Endothelial cell of umbilical vein (primary cell): ENCODE data around the gene KRT79. TPM values are rescaled to one million over a fixed set of nuclear protein-coding genes. Genes with fewer than 3 reads are reported as not detected.

ENCODE experiments used
- BruUV-seq: library from RNA; stranded (reverse); fragments of 400-500 nt; replicated peaks from 2 replicates; lab custom pipeline; 2021; lab: Mats Ljungman, UMichigan
- CTCF ChIA-PET: fragments of 300-600, 350-600 bp; sonication (Branson Sonifier 250); formaldehyde crosslinking; loops from one replicate; lab custom pipeline; 2021; ENCODE audit warnings: antibody characterized with exemption, inconsistent platforms; lab: Charles Lee
- POLR2A ChIA-PET: fragments of 300-600, 350-600 bp; sonication (Branson Sonifier 250); formaldehyde crosslinking; loops from one replicate; lab custom pipeline; 2021; ENCODE audit warnings: antibody characterized with exemption, inconsistent platforms; lab: Charles Lee
- DNase-seq: peaks from one replicate; pipeline ENCODE4 v3.0.0-alpha.2; 2011; ENCODE audit warnings: low read depth, low spot score
- FAIRE-seq: peaks from 2 replicates; lab custom pipeline; 2011; peaks lifted over from hg19 to GRCh38; lab: Jason Lieb, UNC
- H2AFZ ChIP-seq: 2 replicates; pipeline ENCODE4 v1.6.0; 2012; ENCODE audit warnings: low read depth, low read length, control low read depth, inconsistent platforms
- H3K27ac ChIP-seq: 2 replicates; pipeline ENCODE4 v1.5.1; 2011; ENCODE audit warnings: low read depth, mild to moderate bottlenecking, control low read depth, low read length, moderate library complexity; ENCODE audit not compliant: insufficient read depth
- H3K27me3 ChIP-seq, 2 experiments: 2 replicates each; pipeline versions ENCODE4 v1.6.0 to v1.6.1; 2011; ENCODE audit warnings: low read length in 2 of 2, mixed read lengths in 1 of 2; ENCODE audit not compliant: control insufficient read depth in 2 of 2, insufficient read depth in 2 of 2
- H3K36me3 ChIP-seq, 2 experiments: 2 replicates in 1 of 2; 3 replicates in 1 of 2; pipeline ENCODE4 v1.5.1; 2011; ENCODE audit warnings: low read length in 2 of 2, mild to moderate bottlenecking in 1 of 2, moderate library complexity in 1 of 2; ENCODE audit not compliant: control insufficient read depth in 2 of 2, insufficient read depth in 2 of 2; ENCODE audit errors: extremely low read depth in 1 of 2
- H3K4me1 ChIP-seq: 3 replicates; pipeline ENCODE4 v1.5.1; 2011; ENCODE audit warnings: mild to moderate bottlenecking, low read length; ENCODE audit not compliant: control insufficient read depth, insufficient read depth; ENCODE audit errors: extremely low read depth
- H3K4me2 ChIP-seq: 2 replicates; pipeline ENCODE4 v1.6.1; 2011; ENCODE audit warnings: low read length, control low read depth, mixed read lengths; ENCODE audit not compliant: insufficient read depth
- H3K4me3 ChIP-seq, 3 experiments: fragments of 200-600 bp in 1 of 3; sonication (generic), shearing (Covaris generic) in 1 of 3; replicated peaks in 1 of 3; 2 replicates each; pipeline ENCODE4 v1.5.1; 2011 to 2016; ENCODE audit warnings: control low read depth in 3 of 3, low read length in 3 of 3, mild to moderate bottlenecking in 2 of 3, inconsistent platforms in 1 of 3, low read depth in 1 of 3, moderate library complexity in 1 of 3; ENCODE audit not compliant: insufficient read depth in 1 of 3
- H3K79me2 ChIP-seq: 2 replicates; pipeline ENCODE4 v1.6.0; 2012; ENCODE audit warnings: low read length, inconsistent platforms; ENCODE audit not compliant: control insufficient read depth, insufficient read depth
- H3K9ac ChIP-seq: replicated peaks from 2 replicates; pipeline ENCODE3; 2011; ENCODE audit warnings: low read length, control low read depth; ENCODE audit not compliant: insufficient read depth; ENCODE audit errors: extremely low read depth
- H3K9me1 ChIP-seq: replicated peaks from 3 replicates; pipeline ENCODE4 v1.6.0; 2011; ENCODE audit warnings: mild to moderate bottlenecking, low read length; ENCODE audit not compliant: control insufficient read depth, insufficient read depth; ENCODE audit errors: extremely low read depth
- H3K9me3 ChIP-seq: replicated peaks from 2 replicates; pipeline ENCODE4 v1.5.1; 2012; ENCODE audit warnings: low read length, inconsistent platforms; ENCODE audit not compliant: control insufficient read depth, insufficient read depth
- H4K20me1 ChIP-seq: replicated peaks from 2 replicates; pipeline ENCODE3; 2011; ENCODE audit warnings: mild to moderate bottlenecking, low read length; ENCODE audit not compliant: control insufficient read depth, insufficient read depth; ENCODE audit errors: extremely low read depth
- EZH2 ChIP-seq: IDR thresholded peaks from 2 replicates; pipeline ENCODE4 v1.6.1; 2012; ENCODE audit warnings: borderline replicate concordance, low read depth, mild to moderate bottlenecking, moderate library complexity, low read length, inconsistent platforms; ENCODE audit not compliant: severe bottlenecking
- FOS ChIP-seq: IDR thresholded peaks from 2 replicates; pipeline ENCODE4 v1.6.1; 2011; ENCODE audit warnings: mild to moderate bottlenecking, low read length, moderate library complexity, borderline replicate concordance; ENCODE audit not compliant: insufficient read depth
- GATA2 ChIP-seq: IDR thresholded peaks from 2 replicates; pipeline ENCODE4 v1.7.0; 2011; ENCODE audit warnings: low read depth, mild to moderate bottlenecking, moderate library complexity, mixed read lengths, low read length; ENCODE audit not compliant: insufficient read length, insufficient read depth
- JUN ChIP-seq: IDR thresholded peaks from 2 replicates; pipeline ENCODE4 v1.6.1; 2011; ENCODE audit warnings: borderline replicate concordance, low read depth; ENCODE audit not compliant: insufficient read length, insufficient read depth
- MYC ChIP-seq: IDR thresholded peaks from one replicate; pipeline ENCODE4 v1.6.1; 2011; ENCODE audit warnings: mild to moderate bottlenecking, low read depth, low read length
- POLR2A ChIP-seq: IDR thresholded peaks from 2 replicates; pipeline ENCODE4 v1.6.1; 2012; ENCODE audit warnings: low read depth, mild to moderate bottlenecking, control low read depth, low read length
- POLR2AphosphoS5 ChIP-seq: IDR thresholded peaks from 2 replicates; pipeline ENCODE4 v1.6.1; 2012; ENCODE audit warnings: low read depth, mild to moderate bottlenecking, control low read depth, low read length, moderate library complexity; ENCODE audit not compliant: insufficient read depth
- dilution Hi-C: fragments of 300-500 bp; cut with MboI; formaldehyde crosslinking; loops from one replicate; pipeline ENCODE4 v1.15.0; 2019; ENCODE audit warnings: low sequenced_read_pairs; ENCODE audit not compliant: extremely low pct_ligation_motif_present
- intact Hi-C: fragments of 100-400 bp; cut with micrococcal nuclease; formaldehyde crosslinking; loops from one replicate; pipeline ENCODE4 v1.10.0; 2022
- polyA plus RNA-seq, 4 experiments: library from polyadenylated mRNA; depleted of rRNA in 3 of 4; stranded (reverse) in 3 of 4; unstranded in 1 of 4; fragments of >200 nt; gene quantifications; 2 replicates each; pipeline versions ENCODE4 v1.2.1 to v1.2.3, GENCODE V29; 2011 to 2012; ENCODE audit warnings: missing spikeins in 1 of 4
- total RNA-seq: library from RNA; stranded (reverse); gene quantifications from 2 replicates; pipeline ENCODE4 v1.2.3, GENCODE V29; 2021
- TF ChIP-seq, protein P1 (sequence below), 2 donors: IDR thresholded peaks; 1 replicate in 1 of 2; 2 replicates in 1 of 2; pipeline ENCODE4 v1.5.1; 2011; ENCODE audit warnings: low read length in 2 of 2, mild to moderate bottlenecking in 2 of 2, moderate library complexity in 2 of 2, control low read depth in 1 of 2, inconsistent platforms in 1 of 2, low read depth in 1 of 2; ENCODE audit not compliant: insufficient read depth in 1 of 2; ENCODE audit errors: extremely low read depth in 1 of 2
- TF ChIP-seq, protein P2 (sequence below): IDR thresholded peaks from 2 replicates; pipeline ENCODE4 v1.6.1; 2011; ENCODE audit not compliant: insufficient read depth, insufficient read length

The KRT79 gene
- total and polyA plus RNA-seq, 2 donors (not counting 3 experiments of a cell fraction or from before 2014, with no cell fraction given) = not detected

DNA sequence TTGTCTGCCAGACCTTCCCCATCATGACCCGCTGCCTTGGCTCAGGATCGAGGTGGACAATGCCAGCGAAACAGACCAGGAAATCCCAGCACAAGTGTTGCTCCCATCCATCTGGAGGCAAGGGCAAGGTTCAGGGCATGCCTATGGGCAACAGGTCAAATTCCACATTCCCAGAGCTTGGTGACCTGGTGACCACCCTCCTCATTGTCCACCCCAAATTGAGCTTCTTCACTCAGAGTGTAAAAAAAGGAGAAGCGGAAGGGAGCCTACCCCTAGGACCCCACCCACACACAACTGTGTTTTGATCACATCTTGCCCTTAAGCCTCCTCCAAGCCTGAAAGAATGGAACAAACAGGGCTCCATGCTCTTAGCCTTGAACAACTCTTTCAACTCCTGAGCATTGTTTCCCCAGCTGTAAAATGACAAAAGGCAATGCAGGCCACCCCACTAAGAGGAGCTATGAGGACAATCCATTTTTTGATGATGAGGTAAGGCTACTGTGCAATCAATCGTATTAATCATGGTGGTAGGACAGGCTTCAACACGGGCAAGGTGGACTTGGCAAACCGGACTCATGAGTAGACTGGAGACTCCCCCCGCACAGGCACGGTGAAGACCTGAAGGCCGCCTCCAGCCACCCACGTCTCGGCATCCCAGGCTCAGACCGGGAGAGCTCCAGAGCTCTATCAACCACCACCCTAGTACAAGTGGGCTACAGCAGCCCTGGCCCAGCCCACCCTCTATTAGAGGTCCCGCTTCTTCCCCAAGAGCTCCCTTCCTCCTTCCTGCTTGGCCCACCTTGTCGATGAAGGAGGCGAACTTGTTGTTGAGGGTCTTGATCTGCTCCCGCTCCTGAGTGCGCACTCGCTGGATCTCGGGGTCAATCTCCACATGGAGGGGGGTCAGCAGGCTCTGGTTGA is 866 bp downstream of the KRT79 start:
- Histone ChIP-seq H3K4me3 (no peak overlapping the region), H2AFZ (no peak overlapping the region), H3K4me2 (no peak overlapping the region), H3K79me2 (no peaks in the 10 kb centered on the region), H4K20me1 (no peaks in the 10 kb centered on the region), H3K9ac (no peak overlapping the region), H3K9me3 (no peaks in the 10 kb centered on the region), H3K27ac (no peak overlapping the region), H3K9me1 (no peaks in the 10 kb centered on the region), H3K4me1 (peaks cover 4% of the 10 kb centered on the region), H3K36me3 (no peaks in the 10 kb centered on the region), H3K27me3 (peaks cover 2 to 3% of the 10 kb centered on the region in 2 experiments)
- FAIRE-seq (no peak), DNase-seq (no peak)
- BruUV-seq = no TSS peak
- dilution Hi-C loops (no loop called here), intact Hi-C loops (no loop called here)
- ChIA-PET CTCF (interaction anchor here (0.8 kb wide), 1 partner anchor 37 kb away, joined by 3 read pairs; no protein-coding TSS in a partner anchor), POLR2A (no interaction called here)
- TF ChIP-seq, protein P1, sequence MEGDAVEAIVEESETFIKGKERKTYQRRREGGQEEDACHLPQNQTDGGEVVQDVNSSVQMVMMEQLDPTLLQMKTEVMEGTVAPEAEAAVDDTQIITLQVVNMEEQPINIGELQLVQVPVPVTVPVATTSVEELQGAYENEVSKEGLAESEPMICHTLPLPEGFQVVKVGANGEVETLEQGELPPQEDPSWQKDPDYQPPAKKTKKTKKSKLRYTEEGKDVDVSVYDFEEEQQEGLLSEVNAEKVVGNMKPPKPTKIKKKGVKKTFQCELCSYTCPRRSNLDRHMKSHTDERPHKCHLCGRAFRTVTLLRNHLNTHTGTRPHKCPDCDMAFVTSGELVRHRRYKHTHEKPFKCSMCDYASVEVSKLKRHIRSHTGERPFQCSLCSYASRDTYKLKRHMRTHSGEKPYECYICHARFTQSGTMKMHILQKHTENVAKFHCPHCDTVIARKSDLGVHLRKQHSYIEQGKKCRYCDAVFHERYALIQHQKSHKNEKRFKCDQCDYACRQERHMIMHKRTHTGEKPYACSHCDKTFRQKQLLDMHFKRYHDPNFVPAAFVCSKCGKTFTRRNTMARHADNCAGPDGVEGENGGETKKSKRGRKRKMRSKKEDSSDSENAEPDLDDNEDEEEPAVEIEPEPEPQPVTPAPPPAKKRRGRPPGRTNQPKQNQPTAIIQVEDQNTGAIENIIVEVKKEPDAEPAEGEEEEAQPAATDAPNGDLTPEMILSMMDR (IDR thresholded peaks at IDR 0.05; ENCODE audit: extremely low read depth in 1 of 2, insufficient read depth in 1 of 2, low read depth in 1 of 2, low read length in 2 of 2) = no peak
- TF ChIP-seq, protein P2, sequence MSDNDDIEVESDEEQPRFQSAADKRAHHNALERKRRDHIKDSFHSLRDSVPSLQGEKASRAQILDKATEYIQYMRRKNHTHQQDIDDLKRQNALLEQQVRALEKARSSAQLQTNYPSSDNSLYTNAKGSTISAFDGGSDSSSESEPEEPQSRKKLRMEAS = no peak

DNA sequence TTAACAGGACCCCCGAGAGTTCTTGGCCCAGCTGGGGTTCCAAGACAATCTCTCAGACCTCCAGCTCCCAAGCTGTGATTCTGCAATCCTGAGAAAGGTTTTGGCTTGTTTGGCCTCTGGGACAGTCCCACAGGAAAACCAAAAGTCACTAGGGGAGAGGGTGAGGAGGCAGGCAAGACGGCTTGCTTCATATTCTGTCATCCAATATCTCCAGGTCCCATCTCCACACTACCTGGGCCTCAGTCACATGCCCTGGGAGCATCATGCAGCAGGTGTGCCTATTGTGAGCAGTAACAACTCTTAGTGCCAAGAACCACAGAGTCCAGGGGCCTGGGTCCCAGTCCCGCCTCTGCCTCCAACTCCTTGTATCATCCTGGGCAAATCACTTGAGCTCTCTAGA is 1.7 kb downstream of the KRT79 start:
- ChIA-PET CTCF (interaction anchor here (0.8 kb wide), 1 partner anchor 38 kb away, joined by 3 read pairs; no protein-coding TSS in a partner anchor), POLR2A (no interaction called here)
- Histone ChIP-seq H3K9me1 (no peaks in the 10 kb centered on the region), H3K79me2 (no peaks in the 10 kb centered on the region), H3K4me1 (peaks cover 4% of the 10 kb centered on the region), H3K9me3 (no peaks in the 10 kb centered on the region), H3K4me2 (no peak overlapping the region), H3K27ac (no peak overlapping the region), H4K20me1 (no peaks in the 10 kb centered on the region), H3K27me3 (peaks cover 2 to 3% of the 10 kb centered on the region in 2 experiments), H3K4me3 (no peak overlapping the region), H3K36me3 (no peaks in the 10 kb centered on the region), H2AFZ (no peak overlapping the region), H3K9ac (no peak overlapping the region)
- intact Hi-C loops (no loop called here), dilution Hi-C loops (no loop called here)
- TF ChIP-seq MYC (no peak), POLR2AphosphoS5 (no peak), FOS (no peak), JUN (no peak), GATA2 (no peak), EZH2 (no peak), POLR2A (no peak)
- TF ChIP-seq, protein P1 (IDR thresholded peaks at IDR 0.05; ENCODE audit: extremely low read depth in 1 of 2, insufficient read depth in 1 of 2, low read depth in 1 of 2, low read length in 2 of 2) = no peak
- TF ChIP-seq, protein P2 = no peak
- DNase-seq (no peak), FAIRE-seq (no peak)
- no TSS peak for BruUV-seq
